ENCODE data around the gene ZNF69. TPM values are rescaled to one million over a fixed set of nuclear protein-coding genes. Genes with fewer than 3 reads are reported as not detected.
A peak's percentile ranks its signal among the peaks of the same experiment; 100 is the strongest.

ZNF69 gene
- total RNA-seq (1.2 and 5.6 TPM in 2 replicates), polyA plus RNA-seq (1.4 and 1.9 TPM in 2 replicates), polyA minus RNA-seq (3.3 and 4.6 TPM in 2 replicates), Bru-seq, nascent RNA (percentile 55 among the genes with signal in this experiment), BruChase-seq, experiment 1, labeled RNA remaining after a 6-hour chase (percentile 39 among the genes with signal in this experiment), BruChase-seq, experiment 2, labeled RNA remaining after a 2-hour chase (percentile 47 among the genes with signal in this experiment)
- polyA plus RNA-seq (2011; cell fraction: cytosol; rRNA removed): 2.3 and 2.6 TPM in 2 replicates
- 4.1 and 4.3 TPM in 2 replicates for polyA plus RNA-seq (2011; cell fraction: nucleus; rRNA removed)
- 0.52 and 1.1 TPM in 2 replicates for polyA plus RNA-seq (2012)
- not detected for polyA minus RNA-seq (2011; cell fraction: cytosol; rRNA and poly(A)+ RNA removed)
- polyA minus RNA-seq (2011; cell fraction: nucleus; rRNA and poly(A)+ RNA removed): 6.0 and 7.8 TPM in 2 replicates
- long read RNA-seq, partial matches to known transcripts: 0 of 3 reads
- long read RNA-seq, other reads (novel, unspliced or antisense): 2 of 3 reads

DNA sequence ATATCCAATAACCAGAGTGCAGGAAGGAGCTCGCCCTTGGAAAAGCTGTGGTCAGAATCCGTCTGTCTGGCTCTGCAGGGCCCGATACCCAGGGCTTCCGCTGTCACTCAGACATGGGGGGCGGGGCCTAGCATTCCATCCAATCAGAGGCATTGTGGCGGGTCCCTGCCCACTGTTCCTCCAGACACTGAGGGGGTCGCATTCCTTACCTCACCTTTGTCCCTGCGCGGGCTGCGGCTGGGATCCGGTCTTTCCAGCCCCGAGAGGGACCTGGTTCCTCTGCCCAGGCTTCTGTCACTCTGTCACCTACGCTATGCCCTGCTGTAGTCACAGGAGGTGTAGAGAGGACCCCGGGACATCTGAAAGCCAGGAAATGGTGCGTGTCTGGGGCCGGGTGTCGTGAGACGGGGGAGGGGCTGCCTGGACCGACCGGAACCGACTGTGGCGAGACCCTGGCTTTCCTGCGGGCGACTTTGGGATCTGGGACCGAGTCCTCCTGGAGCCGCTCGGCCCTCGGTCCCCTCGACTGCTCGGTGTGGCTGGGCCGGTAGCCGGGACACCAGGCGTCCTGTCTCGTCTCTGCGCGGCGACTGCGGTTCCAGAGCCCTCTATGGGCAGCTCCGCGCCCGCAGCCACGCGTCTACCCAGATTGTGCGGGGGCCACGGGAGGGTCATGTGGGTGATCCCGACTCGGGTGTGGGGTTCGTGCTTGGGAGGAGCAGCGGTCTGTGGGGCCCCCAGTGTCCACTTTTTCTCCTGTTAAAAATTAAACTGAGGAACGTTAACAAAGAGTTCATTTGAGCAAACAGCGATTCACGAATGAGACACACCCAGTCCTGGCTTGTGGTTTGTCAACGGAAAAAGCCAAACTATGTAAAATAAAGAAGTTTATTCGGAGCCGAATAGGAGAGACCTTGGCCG, at the start of gene ZNF69:
ZNF69 (plus strand) TSS at position 172 of the 921 bp plus-strand sequence; CDS start at position 314, 142 bp downstream.
- Histone ChIP-seq H3K36me3 (ENCODE audit: control insufficient read depth in 2 of 2, extremely low read depth in 1 of 2, insufficient read depth in 2 of 2, low read length in 2 of 2) (no peaks in the 10 kb centered on the region), H3K9ac (replicated peaks; ENCODE audit: extremely low read depth, insufficient read depth, low read length) (peak within 1 kb of the TSS; percentile 20), H3K4me2 (ENCODE audit: insufficient read depth, low read length) (peak within 1 kb of the TSS; percentile 40), H3K79me2 (ENCODE audit: control insufficient read depth, insufficient read depth, low read length) (no peaks in the 10 kb centered on the region), H3K4me1 (ENCODE audit: control insufficient read depth, extremely low read depth, insufficient read depth, low read length) (no peaks in the 10 kb centered on the region), H4K20me1 (replicated peaks; ENCODE audit: control insufficient read depth, extremely low read depth, insufficient read depth, low read length) (no peaks in the 10 kb centered on the region), H3K9me3 (replicated peaks; ENCODE audit: control insufficient read depth, insufficient read depth, low read length) (no peaks in the 10 kb centered on the region), H3K9me1 (replicated peaks; ENCODE audit: control insufficient read depth, extremely low read depth, insufficient read depth, low read length) (no peaks in the 10 kb centered on the region), H3K27me3 (ENCODE audit: control insufficient read depth in 2 of 2, insufficient read depth in 2 of 2, low read length in 2 of 2) (no peaks in the 10 kb centered on the region), H2AFZ (ENCODE audit: low read depth, low read length) (peak within 1 kb of the TSS; percentile 94), H3K27ac (ENCODE audit: insufficient read depth, low read depth, low read length) (no peak within 1 kb of the TSS), H3K4me3 (replicated peaks in 1 of 3; ENCODE audit: insufficient read depth in 1 of 3, low read depth in 1 of 3, low read length in 3 of 3) (peak within 1 kb of the TSS; percentile 38 to 55 (median 54))
- ChIA-PET POLR2A (no interaction called here), CTCF (no interaction called here)
- TF ChIP-seq MYC (IDR thresholded peaks at IDR 0.05; ENCODE audit: low read depth, low read length) (no peak), POLR2A (IDR thresholded peaks at IDR 0.05; ENCODE audit: low read depth, low read length) (no peak), FOS (IDR thresholded peaks at IDR 0.05; ENCODE audit: borderline replicate concordance, insufficient read depth, low read length) (no peak), MAX (IDR thresholded peaks at IDR 0.05; ENCODE audit: insufficient read depth, insufficient read length) (no peak), GATA2 (IDR thresholded peaks at IDR 0.05; ENCODE audit: insufficient read depth, insufficient read length, low read depth, low read length) (no peak), CTCF (IDR thresholded peaks at IDR 0.05; ENCODE audit: extremely low read depth in 1 of 2, insufficient read depth in 1 of 2, low read depth in 1 of 2, low read length in 2 of 2) (no peak)
- dilution Hi-C loops (cut with MboI; ENCODE audit: extremely low pct_ligation_motif_present, low sequenced_read_pairs): no loop called here
- FAIRE-seq (peak; percentile 87), DNase-seq (ENCODE audit: low read depth, low spot score) (peak; percentile 33)
- intact Hi-C loops (cut with micrococcal nuclease): no loop called here
- no TSS peak for BruUV-seq (replicated peaks)
